ENCODE measurements around the gene SEC22B. TPM values are rescaled to one million over a fixed set of nuclear protein-coding genes. Genes with fewer than 3 reads are reported as not detected.
"Not testable (repeated sequence)": the region's sequence is repeated elsewhere in the genome, so short reads cannot be mapped to it uniquely, and the experiment has no call there.

Gene SEC22B
- total and polyA plus RNA-seq, 7 experiments from 2014 or later = 17.2 to 49.6 (median 29.3) TPM

DNA sequence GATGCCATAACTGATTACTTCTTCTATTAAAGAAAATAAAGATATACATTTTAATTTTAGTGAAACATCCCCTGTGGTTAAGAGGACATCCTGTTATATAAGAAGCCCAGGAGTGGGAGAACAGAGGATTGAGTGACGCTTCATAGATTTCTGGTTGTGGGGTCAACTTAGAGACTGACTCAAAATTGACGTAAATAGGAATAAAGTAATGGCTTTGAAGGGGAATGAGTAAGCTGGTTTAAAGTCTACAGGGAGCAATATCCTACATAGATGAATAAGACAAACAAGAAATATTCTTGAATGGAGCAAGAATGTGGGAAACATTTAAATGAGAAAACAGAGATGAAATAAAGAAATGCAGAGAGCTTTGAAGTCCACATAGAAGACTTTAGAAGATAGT, 60.2 kb downstream of the SEC22B start:
- ATAC-seq; CTCF ChIA-PET; H3K4me3 ChIP-seq (ENCODE audit: low read length); H3K9me3 ChIP-seq (ENCODE audit: control insufficient read depth in 2 of 3, low read length in 3 of 3); H3K36me3 ChIP-seq (ENCODE audit: control insufficient read depth in 2 of 3, insufficient read depth in 3 of 3, low read length in 3 of 3); H3K9me3 Mint-ChIP-seq; H3K27me3 Mint-ChIP-seq; H3K27ac ChIP-seq (ENCODE audit: low read depth, low read length); H3K4me1 ChIP-seq (ENCODE audit: control insufficient read depth in 2 of 2, insufficient read depth in 2 of 2, low read length in 2 of 2); H3K27me3 ChIP-seq (ENCODE audit: control insufficient read depth in 2 of 2, insufficient read depth in 2 of 2, low read length in 2 of 2); intact Hi-C loops (cut with micrococcal nuclease); POLR2A ChIA-PET; DNase-seq; H3K36me3 Mint-ChIP-seq; H3K4me3 Mint-ChIP-seq: not testable (repeated sequence)
- Mint-ChIP-seq H3K27ac (peak overlapping the region in 1 of 9 donors; percentile 30), H3K4me1 (peaks cover 0 to 16% (median 7%) of the 10 kb centered on the region in 7 donors)

DNA sequence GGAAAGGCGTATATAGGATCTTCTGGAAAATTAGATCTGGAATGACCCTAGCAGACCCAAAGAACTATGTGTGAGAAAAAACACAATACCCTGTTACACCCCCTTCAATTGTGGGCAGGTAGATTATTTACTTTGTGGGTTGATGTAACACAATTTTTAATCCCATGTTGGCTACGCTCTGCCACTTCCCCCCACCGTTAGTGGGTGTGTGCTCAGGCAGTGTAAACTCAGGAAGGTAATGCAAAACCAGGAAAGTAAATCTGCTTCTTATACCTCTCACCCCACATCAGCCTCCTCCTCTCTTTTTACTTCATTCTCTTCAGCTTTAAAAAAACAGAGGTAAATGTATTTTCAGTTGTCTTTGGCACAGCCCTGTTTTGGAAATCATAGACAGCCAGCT, 63.2 kb downstream of the SEC22B start:
- not testable (repeated sequence) for H3K27me3 ChIP-seq (ENCODE audit: control insufficient read depth in 2 of 2, insufficient read depth in 2 of 2, low read length in 2 of 2)

GRCh38 chr1:120112212-120112611, 64.1 kb downstream of the SEC22B start:
- H3K27me3 ChIP-seq (ENCODE audit: control insufficient read depth in 2 of 2, insufficient read depth in 2 of 2, low read length in 2 of 2); H3K36me3 Mint-ChIP-seq; H3K4me3 Mint-ChIP-seq; H3K27me3 Mint-ChIP-seq; H3K9me3 Mint-ChIP-seq; H3K27ac Mint-ChIP-seq; H3K36me3 ChIP-seq (ENCODE audit: control insufficient read depth in 2 of 3, insufficient read depth in 3 of 3, low read length in 3 of 3); H3K4me1 ChIP-seq (ENCODE audit: control insufficient read depth in 2 of 2, insufficient read depth in 2 of 2, low read length in 2 of 2); DNase-seq; CTCF ChIA-PET; ATAC-seq; intact Hi-C loops (cut with micrococcal nuclease); POLR2A ChIA-PET; H3K9me3 ChIP-seq (ENCODE audit: control insufficient read depth in 2 of 3, low read length in 3 of 3); H3K27ac ChIP-seq (ENCODE audit: low read depth, low read length); H3K4me3 ChIP-seq (ENCODE audit: low read length): not testable (repeated sequence)
- peaks cover 0 to 11% (median 0%) of the 10 kb centered on the region in 7 donors for H3K4me1 Mint-ChIP-seq

More for the DNA sequence above, 63.2 kb downstream of the SEC22B start:
- H3K4me1 ChIP-seq (ENCODE audit: control insufficient read depth in 2 of 2, insufficient read depth in 2 of 2, low read length in 2 of 2); H3K4me3 Mint-ChIP-seq; H3K36me3 Mint-ChIP-seq; POLR2A ChIA-PET; H3K9me3 ChIP-seq (ENCODE audit: control insufficient read depth in 2 of 3, low read length in 3 of 3); H3K27ac ChIP-seq (ENCODE audit: low read depth, low read length); H3K4me3 ChIP-seq (ENCODE audit: low read length); intact Hi-C loops (cut with micrococcal nuclease); ATAC-seq; H3K27ac Mint-ChIP-seq; CTCF ChIA-PET; DNase-seq; H3K9me3 Mint-ChIP-seq; H3K27me3 Mint-ChIP-seq; H3K36me3 ChIP-seq (ENCODE audit: control insufficient read depth in 2 of 3, insufficient read depth in 3 of 3, low read length in 3 of 3): not testable (repeated sequence)
- H3K4me1 Mint-ChIP-seq = peaks cover 0 to 13% (median 5%) of the 10 kb centered on the region in 7 donors

- H3K36me3 ChIP-seq (ENCODE audit: control insufficient read depth in 2 of 3, insufficient read depth in 3 of 3, low read length in 3 of 3); H3K36me3 Mint-ChIP-seq; H3K27me3 Mint-ChIP-seq; H3K4me3 Mint-ChIP-seq; H3K27ac ChIP-seq (ENCODE audit: low read depth, low read length); H3K9me3 Mint-ChIP-seq; H3K27ac Mint-ChIP-seq; POLR2A ChIA-PET; H3K27me3 ChIP-seq (ENCODE audit: control insufficient read depth in 2 of 2, insufficient read depth in 2 of 2, low read length in 2 of 2); H3K9me3 ChIP-seq (ENCODE audit: control insufficient read depth in 2 of 3, low read length in 3 of 3); H3K4me1 ChIP-seq (ENCODE audit: control insufficient read depth in 2 of 2, insufficient read depth in 2 of 2, low read length in 2 of 2); DNase-seq; CTCF ChIA-PET; ATAC-seq; intact Hi-C loops (cut with micrococcal nuclease); H3K4me3 ChIP-seq (ENCODE audit: low read length): not testable (repeated sequence)
- peaks cover 0 to 11% (median 0%) of the 10 kb centered on the region in 7 donors for H3K4me1 Mint-ChIP-seq
Measured at GRCh38 chr1:120111771-120112170, 64.5 kb downstream of the SEC22B start.

- H3K27ac ChIP-seq (ENCODE audit: low read depth, low read length); H3K9me3 Mint-ChIP-seq; H3K4me3 ChIP-seq (ENCODE audit: low read length); H3K27ac Mint-ChIP-seq; CTCF ChIA-PET; H3K4me3 Mint-ChIP-seq; H3K9me3 ChIP-seq (ENCODE audit: control insufficient read depth in 2 of 3, low read length in 3 of 3); H3K27me3 Mint-ChIP-seq; DNase-seq; H3K36me3 Mint-ChIP-seq; H3K4me1 ChIP-seq (ENCODE audit: control insufficient read depth in 2 of 2, insufficient read depth in 2 of 2, low read length in 2 of 2); intact Hi-C loops (cut with micrococcal nuclease); H3K36me3 ChIP-seq (ENCODE audit: control insufficient read depth in 2 of 3, insufficient read depth in 3 of 3, low read length in 3 of 3); H3K4me1 Mint-ChIP-seq; POLR2A ChIA-PET; H3K27me3 ChIP-seq (ENCODE audit: control insufficient read depth in 2 of 2, insufficient read depth in 2 of 2, low read length in 2 of 2): not testable (repeated sequence)
- peak; percentile 45 for ATAC-seq
Measured at GRCh38 chr1:120111008-120111407, 65.3 kb downstream of the SEC22B start.

- ATAC-seq; H3K4me3 ChIP-seq (ENCODE audit: low read length); DNase-seq; H3K9me3 Mint-ChIP-seq; H3K27ac ChIP-seq (ENCODE audit: low read depth, low read length); H3K36me3 ChIP-seq (ENCODE audit: control insufficient read depth in 2 of 3, insufficient read depth in 3 of 3, low read length in 3 of 3); H3K4me3 Mint-ChIP-seq; POLR2A ChIA-PET; H3K36me3 Mint-ChIP-seq; intact Hi-C loops (cut with micrococcal nuclease); CTCF ChIA-PET; H3K27me3 Mint-ChIP-seq; H3K27ac Mint-ChIP-seq; H3K9me3 ChIP-seq (ENCODE audit: control insufficient read depth in 2 of 3, low read length in 3 of 3); H3K4me1 ChIP-seq (ENCODE audit: control insufficient read depth in 2 of 2, insufficient read depth in 2 of 2, low read length in 2 of 2); H3K27me3 ChIP-seq (ENCODE audit: control insufficient read depth in 2 of 2, insufficient read depth in 2 of 2, low read length in 2 of 2): not testable (repeated sequence)
- peaks cover 0 to 15% (median 5%) of the 10 kb centered on the region in 7 donors for H3K4me1 Mint-ChIP-seq
Measured at GRCh38 chr1:120109656-120110055, 66.7 kb downstream of the SEC22B start.

GRCh38 chr1:120109180-120109579, 67.1 kb downstream of the SEC22B start:
- POLR2A ChIA-PET; H3K36me3 ChIP-seq (ENCODE audit: control insufficient read depth in 2 of 3, insufficient read depth in 3 of 3, low read length in 3 of 3); DNase-seq; H3K27me3 Mint-ChIP-seq; H3K27ac ChIP-seq (ENCODE audit: low read depth, low read length); ATAC-seq; H3K4me3 ChIP-seq (ENCODE audit: low read length); CTCF ChIA-PET; H3K9me3 Mint-ChIP-seq; intact Hi-C loops (cut with micrococcal nuclease); H3K27me3 ChIP-seq (ENCODE audit: control insufficient read depth in 2 of 2, insufficient read depth in 2 of 2, low read length in 2 of 2); H3K36me3 Mint-ChIP-seq; H3K27ac Mint-ChIP-seq; H3K4me1 ChIP-seq (ENCODE audit: control insufficient read depth in 2 of 2, insufficient read depth in 2 of 2, low read length in 2 of 2); H3K4me3 Mint-ChIP-seq; H3K9me3 ChIP-seq (ENCODE audit: control insufficient read depth in 2 of 3, low read length in 3 of 3): not testable (repeated sequence)
- H3K4me1 Mint-ChIP-seq = peaks cover 0 to 18% (median 5%) of the 10 kb centered on the region in 7 donors

Data from naive thymus-derived CD4-positive, alpha-beta T cell (primary cell).